HL-60/S4 treated with retinoic acid at 250 ng/mL for 4 days and 3 days (cell line): ENCODE results near the gene ALOX5AP.

Source experiments
- in situ Hi-C: fragments of 300-500 bp; cut with MboI; formaldehyde crosslinking; loops from 2 replicates; pipeline ENCODE4 v1.7.0; 2022; ENCODE audit warnings: low sequenced_read_pairs

Gene ALOX5AP

DNA sequence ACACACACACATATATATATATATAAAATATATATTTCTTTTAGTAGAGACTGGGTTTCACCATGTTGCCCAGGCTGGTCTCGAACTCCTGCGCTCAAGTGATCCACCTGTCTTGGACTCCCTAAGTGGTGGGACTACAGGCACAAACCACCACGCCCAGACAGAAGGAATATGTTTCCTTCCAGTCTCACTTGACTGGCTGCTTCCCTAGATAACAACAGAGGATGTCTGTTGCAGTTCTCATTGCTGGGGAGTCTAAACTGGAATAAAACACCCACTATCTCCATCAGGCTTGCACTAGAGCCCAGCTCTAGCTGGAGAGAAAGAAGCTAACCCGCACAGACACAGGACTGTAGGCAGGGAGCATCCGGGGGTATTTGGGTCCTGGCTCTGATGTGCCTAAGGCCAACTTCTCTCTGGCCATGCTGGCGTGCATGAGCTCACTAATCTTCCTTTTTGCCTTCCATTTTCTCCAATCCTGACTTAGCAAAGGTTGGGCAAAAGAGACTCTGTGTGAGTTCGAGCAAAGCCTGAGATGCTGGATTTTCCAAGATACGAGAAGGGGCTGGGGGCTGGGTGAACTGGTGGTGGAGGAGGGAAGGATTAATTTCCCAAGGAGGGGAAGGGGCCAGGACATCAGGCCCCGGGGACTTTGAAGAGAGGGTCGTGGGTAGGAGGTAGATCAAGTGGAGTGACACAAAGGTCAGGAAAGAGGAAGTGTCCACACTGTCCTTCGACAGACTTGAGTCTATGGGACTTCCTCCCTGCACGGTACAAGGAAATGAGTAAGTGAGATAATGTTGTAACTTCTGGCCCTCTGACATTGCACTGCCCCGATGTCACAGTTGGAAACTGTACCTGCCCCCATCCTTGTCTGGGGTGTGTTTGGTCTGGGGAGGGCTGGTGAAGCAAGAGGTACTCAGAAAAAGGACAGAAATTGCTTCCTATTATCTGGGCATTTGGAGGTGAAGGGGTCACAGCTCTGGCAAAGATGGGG is 22.5 kb upstream of the ALOX5AP start:
- in situ Hi-C loops: no loop called here

DNA sequence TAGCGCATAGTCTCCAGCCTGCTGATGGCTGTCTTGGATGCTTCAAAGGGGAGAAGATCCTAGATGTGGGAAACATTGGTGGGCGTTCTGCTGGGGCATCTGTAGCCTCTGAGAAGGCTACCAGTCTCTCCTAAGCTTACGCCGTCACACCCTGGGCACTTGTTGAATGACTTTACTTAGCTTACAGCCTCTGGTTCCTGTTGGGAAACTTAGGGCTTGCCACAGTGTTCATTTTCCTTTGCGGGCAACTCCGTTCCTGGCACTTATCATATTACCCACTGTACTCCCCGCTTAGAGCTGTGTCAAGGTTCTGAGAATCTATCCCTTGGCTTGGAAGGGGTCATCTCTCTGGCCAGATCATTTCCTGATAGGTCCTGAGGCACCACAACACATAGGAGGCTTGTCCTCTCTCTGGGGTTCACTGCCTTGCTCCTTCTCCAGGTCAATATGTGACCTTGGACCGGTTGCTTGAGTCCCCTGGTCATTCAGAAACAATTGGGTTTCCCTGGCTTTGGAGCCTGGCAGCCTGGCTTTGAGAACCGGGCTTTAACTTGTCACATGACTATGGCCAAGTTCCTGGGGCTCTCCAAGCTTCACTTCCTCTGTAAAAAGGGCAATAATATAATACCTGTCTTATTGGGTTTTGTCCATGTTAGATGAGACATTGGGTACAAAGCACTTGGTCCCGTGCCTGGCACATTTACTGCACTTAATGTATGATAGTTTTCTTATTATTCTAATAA is 20.5 kb upstream of the ALOX5AP start:
- in situ Hi-C loops: no loop called here

DNA sequence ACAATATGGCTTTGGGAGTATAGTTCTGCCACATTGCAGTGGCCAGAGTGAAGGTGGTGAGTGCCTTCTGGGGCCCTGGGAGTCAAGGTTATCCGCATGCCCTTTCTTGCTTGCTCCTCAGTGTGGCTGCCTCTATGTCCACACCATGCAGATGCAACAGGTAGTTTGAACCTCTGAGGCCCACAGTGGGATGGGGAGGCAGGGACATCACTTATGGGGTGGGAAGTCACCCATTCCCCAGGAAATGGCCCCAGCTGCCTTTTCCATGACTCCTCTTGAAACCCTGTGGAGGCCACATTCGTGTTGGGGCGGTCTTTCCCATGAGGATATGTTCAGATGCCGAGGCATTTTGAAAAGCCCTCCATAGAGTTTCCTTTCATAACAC is 20.0 kb upstream of the ALOX5AP start:
- in situ Hi-C loops: no loop called here

DNA sequence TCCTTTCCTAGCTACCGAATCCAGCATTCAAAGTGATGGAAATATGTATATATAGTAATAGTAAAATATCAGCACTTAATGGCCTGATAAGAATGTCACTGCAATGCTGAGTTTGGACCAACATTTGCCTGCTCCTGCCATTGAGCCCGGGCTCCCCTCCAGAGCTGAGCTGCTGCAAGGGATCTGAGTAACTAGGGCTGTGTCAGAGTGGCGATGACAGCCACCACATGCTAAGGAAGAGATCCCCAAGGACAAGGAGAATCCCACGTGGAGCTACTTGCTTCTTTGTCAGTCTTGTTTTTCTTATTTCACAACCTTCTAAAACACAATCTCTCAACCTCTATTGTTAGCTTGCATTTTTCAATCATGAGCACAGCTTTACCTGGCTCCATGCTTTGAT is 19.5 kb upstream of the ALOX5AP start:
- in situ Hi-C loops: no loop called here

DNA sequence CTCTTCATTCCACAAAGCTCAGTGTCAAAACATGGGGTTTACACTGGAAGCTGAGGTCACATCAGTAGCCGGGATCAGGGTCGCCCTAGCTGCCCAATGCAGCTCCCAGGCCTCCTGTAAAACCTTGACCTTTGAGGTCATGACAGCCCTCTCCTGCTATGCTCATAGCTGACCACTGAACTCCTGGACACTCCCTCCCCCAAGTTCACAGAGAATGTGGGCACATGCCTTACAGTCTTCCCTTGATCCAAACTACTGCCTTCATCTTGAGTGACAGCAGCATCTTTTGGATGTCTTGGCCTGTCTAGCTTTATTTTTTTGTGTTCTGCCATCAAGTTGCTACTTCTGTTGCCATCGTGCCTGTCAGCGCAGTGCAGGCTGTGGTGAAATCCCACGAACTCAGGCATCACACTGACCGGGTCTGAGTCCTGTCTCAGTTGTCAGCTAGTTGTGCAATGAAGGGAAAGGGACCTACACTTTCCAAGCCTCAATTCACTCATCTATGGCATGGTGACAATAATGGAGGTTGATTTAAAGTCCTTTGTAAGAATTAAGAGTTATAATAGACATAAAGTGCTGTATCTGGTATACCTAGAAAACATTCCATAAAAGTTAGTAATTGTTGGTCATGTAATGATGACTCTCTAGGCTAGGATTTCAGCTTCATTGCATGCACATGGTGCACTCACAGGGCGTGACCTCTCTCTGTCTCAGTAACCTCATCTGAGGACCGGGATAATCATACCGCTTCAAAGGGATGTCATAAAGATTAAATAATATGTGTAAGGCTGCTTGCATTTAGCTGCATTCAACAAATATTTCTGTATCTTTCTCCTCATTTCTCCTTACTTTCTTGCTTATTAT is 16.4 kb upstream of the ALOX5AP start:
- in situ Hi-C loops: no loop called here

DNA sequence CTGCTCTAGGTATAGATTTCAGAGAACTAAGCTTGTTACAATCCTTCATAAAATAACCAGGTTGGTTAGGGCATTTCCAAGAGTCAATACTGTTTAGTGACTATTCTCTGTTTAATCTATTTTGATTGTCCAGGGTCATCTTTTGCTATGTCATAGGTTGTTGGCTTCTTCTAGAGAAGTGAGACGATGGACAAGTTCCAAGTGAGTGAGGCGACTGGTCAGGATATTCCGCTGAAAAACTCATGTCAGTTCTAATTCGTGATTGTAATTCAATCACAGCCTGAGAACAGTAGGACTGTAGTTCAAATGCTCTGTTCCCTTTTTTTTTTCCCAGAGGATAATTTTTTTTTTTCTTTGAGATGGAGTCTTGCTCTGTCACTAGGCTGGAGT is 15.8 kb upstream of the ALOX5AP start:
- in situ Hi-C loops: no loop called here

DNA sequence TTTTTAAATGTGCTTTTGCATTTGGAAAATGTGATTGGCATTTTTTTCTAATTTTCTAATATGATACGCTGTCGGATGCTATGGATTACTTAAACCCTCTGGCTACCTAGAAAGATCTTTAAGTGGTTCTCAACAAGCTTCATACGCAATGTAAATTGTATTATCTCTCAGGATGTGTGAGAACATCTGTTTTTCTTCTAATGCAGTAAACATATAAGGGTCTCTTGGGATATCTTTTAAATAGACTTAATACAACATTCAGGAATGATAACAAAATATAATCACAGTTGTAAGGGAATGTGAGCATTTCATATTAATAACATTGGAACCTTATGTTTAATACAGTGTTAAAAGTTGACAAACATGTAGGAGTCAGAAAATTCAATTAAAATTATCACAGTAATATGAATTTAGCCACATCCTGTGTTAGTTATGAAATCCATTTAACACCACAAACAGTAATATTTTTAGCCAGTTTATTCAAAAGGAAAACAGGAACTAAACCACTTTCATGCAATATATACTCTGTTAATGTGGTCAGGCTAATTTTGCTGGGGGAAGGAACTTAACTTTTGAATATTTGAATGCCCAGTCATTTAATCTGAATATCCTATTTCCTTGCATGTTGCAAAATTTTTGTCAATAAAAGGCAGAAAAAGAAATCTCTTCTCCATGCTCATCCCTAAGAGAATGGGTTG is 15.0 kb upstream of the ALOX5AP start:
- in situ Hi-C loops: no loop called here

DNA sequence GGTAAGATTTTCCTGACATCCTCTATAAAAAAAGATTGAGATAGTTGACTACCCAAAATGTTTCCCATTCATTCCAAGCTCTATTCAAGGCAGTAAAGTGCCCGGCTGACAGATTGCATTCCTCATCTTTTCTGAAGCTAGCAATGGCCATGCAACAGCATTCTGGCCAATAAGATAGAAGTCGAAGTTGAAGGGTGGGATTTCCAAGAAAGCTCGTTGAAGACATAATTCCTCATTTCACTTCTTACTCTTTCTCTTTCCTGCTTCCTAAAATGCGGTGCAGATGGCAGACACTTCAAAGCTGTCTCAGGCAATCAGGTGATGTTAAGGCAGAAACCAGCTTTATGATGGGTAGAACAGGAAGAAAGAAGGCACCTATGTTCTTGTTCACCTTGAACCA is 13.4 kb upstream of the ALOX5AP start:
- in situ Hi-C loops: no loop called here

DNA sequence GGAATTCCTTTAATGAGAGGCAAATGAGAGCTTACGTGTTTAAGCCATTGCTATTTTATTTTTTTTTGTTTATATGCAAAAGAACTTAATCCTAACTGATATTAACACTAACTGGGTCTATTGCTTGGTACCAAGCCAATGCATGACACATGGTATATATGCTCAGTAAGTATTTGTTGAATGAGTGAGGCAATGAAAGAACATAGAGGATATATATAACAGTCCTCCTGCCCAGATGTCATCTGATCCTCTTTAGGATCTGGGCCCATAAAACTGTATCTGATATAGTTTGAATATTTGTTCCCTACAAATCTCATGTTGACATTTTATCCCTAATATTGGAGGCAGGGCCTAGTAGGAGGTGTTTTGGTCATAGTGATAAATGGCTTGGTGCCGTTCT is 13.0 kb upstream of the ALOX5AP start:
- in situ Hi-C loops: no loop called here

DNA sequence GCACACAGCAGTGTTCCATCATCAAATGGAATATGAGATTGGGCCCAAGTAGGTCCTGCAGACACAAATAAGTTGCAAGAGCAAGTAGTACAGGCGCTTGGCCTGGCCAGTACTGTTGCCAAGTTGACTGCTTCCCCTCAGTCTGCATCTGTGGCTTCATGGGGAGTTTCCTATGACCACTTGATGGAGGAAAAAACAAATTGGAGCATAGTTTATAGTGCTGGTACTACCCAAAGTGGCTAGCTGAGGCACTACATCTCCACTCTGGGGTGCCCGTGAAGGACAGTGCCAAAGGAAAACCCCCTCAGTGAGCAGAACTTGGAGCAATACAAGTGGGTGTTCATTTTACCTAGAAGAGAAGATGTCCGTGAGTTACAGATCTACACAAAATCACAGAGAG is 10.6 kb upstream of the ALOX5AP start:
- in situ Hi-C loops: no loop called here

DNA sequence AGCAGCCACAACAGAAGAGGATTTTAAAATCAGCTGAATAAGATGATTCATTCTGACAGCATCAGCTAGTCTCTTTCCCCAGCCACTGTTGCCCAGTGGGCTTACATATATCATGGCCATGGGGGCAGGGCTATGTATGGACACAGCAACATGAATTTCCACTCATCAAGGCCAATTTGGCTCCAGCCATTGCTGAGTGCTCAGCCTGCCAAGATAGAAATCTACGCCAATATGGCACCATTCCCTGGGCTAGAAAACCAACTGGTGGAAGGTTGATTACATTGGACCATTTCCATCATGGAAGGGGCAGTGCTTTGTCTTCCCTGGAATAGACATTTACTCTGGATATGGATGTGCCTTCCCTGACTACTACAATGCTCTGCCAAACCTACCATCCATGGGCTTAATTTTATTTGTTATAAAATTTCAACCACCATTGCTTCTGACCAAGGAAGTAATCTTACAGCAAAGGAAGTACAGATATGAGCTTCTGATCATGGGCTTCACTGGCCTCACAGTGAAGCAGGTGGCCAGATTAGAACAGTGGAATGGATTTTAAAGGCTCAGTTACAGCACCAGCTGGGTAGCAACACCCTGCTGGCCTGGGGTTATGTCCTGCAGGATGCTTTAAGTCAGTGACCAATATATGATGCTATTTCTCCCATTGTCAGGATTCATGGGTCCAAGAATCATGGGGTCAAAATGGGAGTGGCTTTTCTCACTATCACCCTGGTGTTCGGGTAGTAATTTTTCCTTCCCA is 9.8 kb upstream of the ALOX5AP start:
- in situ Hi-C loops: no loop called here

DNA sequence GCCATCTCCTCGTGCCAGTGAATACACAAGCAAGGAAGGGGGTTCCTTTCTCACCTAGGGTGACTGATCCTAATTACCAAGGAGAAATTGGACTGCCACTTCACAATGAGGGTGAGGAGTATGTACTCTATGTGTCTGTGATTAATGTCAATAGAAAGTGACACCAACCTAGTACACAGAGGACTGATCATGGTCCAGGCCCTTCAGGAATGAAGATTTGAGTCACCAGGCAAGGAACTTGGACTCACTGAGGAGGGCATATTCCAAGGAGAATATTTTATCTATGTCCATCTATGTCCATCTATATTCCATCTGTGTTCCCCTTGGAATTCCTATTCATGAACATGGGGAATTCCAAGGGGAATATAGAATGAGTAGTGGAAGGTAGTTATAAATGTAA is 9.2 kb upstream of the ALOX5AP start:
- in situ Hi-C loops: no loop called here

DNA sequence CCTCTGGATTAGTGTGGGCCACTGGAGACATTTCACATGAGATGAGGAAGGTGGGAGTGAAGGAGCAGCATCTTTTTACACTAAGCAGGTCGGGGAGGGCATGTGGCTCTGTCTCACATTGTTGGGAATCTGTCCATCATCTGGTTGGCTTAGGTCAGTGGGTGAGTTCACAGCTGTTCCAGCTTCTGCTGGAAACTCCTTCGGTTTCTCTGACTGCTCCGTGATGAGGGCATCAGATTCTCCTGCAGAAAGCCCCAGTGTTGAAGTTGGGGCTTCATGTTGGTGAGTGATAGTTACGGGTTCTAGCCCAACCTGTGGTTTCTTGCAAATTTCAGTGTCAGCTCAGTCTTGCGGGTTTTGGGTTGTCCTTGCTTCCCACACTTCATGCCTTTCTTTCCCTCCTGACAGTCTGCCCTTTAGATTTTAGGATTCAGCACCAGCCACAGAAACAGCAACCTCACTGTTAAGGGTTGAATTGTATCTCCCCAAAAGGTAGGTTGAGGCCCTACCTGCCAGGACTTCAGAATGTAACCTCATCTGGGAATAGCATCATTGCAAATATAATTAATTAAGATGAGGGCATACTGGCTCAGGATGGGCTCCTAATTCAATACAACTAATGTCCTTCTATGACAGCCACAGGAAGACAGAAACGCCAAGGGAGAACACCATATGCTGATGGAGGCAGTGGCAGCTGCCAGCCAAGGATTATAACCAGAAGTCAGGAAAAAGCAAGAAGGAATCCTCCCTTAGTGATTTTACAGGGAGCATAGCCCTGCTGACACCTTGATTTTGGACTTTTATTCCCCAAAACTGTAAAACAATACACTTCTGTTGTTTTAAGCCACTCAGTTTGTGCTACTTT is 7.6 kb upstream of the ALOX5AP start:
- in situ Hi-C loops: no loop called here

DNA sequence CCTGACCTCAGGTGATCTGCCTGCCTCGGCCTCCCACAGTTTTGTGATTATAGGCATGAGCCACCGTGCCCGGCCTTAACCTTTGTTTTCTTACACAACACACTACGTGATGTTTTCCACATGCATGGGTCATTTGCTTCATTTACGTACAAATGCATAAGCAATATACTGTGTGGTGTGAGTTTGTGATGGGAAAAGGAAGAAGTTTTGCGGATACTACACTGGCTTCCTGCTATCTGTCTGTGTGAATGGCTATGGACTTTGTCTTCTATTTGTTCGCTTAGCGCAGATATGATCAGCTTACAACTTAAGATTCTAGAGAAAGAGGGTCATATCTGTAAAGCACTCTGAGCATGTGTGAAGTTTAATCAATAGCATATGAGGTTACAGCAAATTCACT is 5.5 kb upstream of the ALOX5AP start:
- in situ Hi-C loops: no loop called here

DNA sequence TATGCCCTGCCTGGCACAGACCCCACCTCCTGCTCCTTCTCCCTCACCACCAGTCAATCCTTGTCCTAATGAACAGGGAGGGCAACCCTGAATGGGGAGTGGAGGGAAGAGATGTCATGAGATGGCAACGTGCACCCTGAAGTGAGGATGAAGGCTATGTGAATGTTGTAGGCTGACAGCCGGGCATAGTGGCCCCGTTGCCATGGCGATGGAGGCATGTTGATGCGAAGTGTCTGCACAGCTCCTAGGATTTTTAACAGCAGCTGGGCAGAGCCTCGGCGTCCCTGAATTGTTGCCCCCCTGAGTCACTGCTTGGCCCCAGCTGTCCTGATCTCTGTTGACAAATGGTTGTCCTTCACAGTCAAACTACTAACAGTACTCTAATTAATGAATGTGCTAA is 4.8 kb upstream of the ALOX5AP start:
- in situ Hi-C loops: no loop called here

DNA sequence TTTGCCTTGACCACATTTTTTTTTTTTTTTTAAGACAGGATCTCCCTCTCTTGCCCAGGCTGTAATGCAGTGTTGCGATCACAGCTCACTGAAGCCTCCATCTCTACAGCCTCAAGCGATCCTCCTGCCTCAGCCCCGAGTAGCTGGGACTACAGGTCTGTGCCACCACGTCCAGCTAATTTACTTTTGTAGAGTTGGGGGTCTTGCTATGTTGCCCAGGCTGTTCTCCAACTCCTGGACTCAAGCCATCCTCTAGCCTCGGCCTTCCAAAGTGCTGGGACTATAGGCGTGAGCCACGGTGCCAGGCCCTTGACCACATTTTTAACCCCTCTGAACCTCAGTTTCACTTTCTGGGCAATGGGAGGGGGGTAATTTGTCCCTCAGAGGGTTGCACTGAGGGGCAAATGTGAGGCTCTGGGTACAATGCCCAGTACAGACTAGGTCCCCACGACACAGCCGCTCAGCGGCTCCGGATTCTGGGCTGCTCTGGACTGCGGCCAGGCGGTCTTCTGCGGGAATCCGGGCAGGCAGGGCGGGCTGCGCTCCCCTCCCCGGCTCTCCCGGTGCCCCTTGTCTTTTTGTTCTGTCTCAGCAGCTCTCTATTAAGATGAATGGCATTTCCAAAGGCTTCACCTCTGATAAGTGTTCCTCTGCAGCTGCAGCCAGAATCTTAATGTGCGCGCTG is 3.8 kb upstream of the ALOX5AP start:
- in situ Hi-C loops: no loop called here

DNA sequence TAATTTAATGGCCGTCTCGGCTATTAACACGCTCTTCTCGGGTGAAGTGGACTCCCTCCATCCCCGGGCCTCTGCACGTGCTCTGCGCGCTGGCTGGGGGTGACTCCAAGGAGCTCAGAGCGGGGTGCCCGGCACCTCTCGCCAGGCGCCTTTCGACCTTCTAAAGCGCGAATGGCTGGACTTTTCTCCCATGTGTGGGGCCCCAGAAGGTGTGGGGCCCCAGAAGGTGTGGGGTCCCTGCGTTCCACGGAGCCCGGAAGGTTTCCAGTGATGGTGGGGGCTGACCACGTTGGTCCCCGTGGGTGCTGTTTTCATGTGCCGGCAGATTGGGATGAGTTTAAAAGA is 3.3 kb upstream of the ALOX5AP start:
- in situ Hi-C loops: no loop called here

DNA sequence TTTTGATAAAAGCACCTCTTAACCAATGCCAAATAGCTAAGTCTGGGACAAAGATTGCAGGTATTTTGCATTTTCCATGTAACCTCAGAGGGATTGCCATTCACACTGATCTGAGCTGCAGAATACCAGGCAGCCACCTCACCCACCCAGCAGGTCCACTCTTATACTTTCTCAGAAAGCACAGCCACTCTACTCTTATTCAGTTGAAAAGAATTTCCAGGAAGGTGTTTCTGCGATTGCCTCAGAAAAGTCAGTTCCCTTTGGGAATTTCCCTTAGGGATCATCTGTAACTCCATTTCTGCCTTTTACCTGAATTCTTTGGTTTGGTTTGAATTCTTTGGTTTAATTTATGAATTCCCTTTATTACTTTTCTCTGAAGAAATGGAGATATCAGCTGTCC is 904 bp upstream of the ALOX5AP start:
- in situ Hi-C loops: no loop called here

DNA sequence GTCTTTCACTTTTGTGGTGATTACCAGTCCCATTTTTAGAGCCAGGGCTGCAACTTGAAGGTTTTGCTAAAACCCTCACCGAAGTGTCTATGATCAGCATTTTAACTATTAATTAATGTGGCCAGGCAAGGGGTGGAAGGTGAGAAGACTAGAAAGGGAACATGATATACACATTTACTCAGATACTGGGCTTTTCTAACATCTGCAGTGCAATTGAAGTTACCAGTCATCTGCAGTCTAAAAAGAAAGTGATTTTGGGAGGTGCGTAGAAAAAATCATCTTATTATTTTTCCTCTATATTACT is 481 bp downstream of the ALOX5AP start:
- in situ Hi-C loops: no loop called here
